ENCODE measurements around the gene KCNJ14. TPM values are rescaled to one million over a fixed set of nuclear protein-coding genes. Genes with fewer than 3 reads are reported as not detected.

Gene KCNJ14
- total and polyA plus RNA-seq, 2 of the 8 experiments (the other 6 are each of a cell fraction or from before 2014, with no cell fraction given): 0.45 to 0.89 TPM

DNA sequence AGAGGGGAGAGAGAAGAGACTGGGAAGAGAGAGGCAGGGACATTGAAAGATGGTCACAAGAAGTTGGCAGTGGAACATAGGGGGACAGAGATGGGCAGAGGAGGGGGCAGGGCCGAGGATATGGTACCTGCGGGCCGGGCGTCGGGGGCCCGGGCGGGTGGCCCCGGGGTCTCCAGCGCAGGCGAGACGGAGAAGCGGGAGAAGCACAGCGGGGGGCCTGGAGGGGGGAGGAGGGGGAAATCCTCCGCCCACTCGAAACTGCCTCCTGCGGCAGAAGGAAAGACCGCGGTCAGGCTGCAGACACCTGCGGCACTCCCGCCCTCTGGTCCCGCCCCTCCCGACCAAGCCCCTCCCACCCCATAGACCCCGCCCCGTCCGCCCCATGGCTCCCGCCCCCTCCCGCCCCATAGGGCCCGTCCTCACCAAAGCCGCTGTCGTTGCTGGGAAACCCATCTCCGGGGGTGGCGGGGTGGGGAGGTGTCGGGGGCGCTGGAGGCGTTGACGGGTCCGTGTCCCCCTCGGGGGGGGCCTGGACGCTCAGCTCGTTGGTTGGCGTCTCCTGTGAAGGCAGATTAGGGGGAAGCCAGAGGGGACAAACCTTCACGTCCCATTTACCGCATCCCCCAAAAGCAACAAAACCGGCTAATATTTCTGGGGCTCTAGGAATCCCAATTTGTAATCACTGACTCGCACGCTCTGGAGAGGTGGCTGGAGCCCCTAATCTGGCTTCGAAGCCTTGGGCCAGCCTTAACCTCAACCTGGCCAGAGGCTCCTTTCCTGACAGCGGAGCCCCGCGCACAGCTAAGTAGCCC, 35.8 kb downstream of the KCNJ14 start (continued):
- TF ChIP-seq POU5F1 (IDR thresholded peaks at IDR 0.05; ENCODE audit: low read depth, low read length): no peak

Measured in H1 (cell line).